ENCODE measurements around the gene SGPL1. TPM values are rescaled to one million over a fixed set of nuclear protein-coding genes. Genes with fewer than 3 reads are reported as not detected.

The SGPL1 gene
- total RNA-seq, 4 donors from 2014 or later = 12.9 to 31.0 (median 21.3) TPM

DNA sequence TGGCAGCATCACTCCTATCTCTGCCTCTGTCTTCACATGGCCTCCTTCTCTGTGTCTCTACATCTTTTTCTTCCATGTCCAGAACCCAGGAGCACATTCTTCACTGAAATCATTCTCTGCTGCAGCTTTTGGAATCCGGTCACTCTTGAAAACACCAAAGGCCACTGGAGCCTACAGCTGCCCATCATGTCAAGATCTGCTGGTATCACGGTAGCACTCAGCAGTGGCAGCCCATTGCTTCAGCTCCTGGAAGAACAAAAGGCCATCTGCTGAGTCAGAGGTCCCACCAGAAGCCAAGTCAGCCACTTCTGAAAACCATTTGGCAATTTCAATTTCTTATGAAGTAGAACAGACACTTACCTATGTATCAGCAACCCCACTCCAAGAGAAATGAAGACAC, 78.7 kb downstream of the SGPL1 start:
- Histone ChIP-seq H3K4me3 (no peak overlapping the region), H3K36me3 (no peaks in the 10 kb centered on the region), H3K4me1 (peaks cover 0 to 7% (median 1%) of the 10 kb centered on the region in 4 donors), H3K27ac (replicated peaks in 1 of 4) (no peak overlapping the region), H3K27me3 (no peaks in the 10 kb centered on the region), H3K9me3 (no peaks in the 10 kb centered on the region)
- intact Hi-C loops (cut with DNase I) = no loop called here
- WGBS = 94% methylated on average over 2 of the region's 2 CpGs
- TF ChIP-seq POLR2A (IDR thresholded peaks at IDR 0.05; ENCODE audit: low read depth) (no peak), POLR2AphosphoS5 (IDR thresholded peaks at IDR 0.05) (no peak), EP300 (IDR thresholded peaks at IDR 0.05) (no peak)
- TF ChIP-seq, protein P1, sequence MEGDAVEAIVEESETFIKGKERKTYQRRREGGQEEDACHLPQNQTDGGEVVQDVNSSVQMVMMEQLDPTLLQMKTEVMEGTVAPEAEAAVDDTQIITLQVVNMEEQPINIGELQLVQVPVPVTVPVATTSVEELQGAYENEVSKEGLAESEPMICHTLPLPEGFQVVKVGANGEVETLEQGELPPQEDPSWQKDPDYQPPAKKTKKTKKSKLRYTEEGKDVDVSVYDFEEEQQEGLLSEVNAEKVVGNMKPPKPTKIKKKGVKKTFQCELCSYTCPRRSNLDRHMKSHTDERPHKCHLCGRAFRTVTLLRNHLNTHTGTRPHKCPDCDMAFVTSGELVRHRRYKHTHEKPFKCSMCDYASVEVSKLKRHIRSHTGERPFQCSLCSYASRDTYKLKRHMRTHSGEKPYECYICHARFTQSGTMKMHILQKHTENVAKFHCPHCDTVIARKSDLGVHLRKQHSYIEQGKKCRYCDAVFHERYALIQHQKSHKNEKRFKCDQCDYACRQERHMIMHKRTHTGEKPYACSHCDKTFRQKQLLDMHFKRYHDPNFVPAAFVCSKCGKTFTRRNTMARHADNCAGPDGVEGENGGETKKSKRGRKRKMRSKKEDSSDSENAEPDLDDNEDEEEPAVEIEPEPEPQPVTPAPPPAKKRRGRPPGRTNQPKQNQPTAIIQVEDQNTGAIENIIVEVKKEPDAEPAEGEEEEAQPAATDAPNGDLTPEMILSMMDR (IDR thresholded peaks at IDR 0.05) = no peak
- no peak for DNase-seq (ENCODE audit: extremely low spot score)

DNA sequence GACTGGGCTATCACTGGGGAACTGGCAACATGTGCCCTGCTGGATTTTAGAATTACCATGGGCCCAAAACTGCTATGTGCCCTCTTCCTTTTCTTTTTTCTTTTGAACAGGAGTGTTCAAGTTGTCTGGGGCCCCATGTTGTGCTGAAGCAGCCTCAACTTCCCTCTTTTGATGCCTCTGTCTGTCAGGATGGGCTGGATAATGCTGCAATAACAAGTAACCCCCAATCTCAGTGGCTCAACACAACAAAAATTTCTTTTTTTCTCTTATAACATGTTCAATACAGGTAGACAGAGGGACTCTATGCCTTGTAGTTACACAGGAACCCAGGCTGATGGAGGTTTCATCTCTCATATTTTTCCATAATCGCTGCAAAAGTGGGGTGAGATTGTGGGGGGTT, 80.8 kb downstream of the SGPL1 start:
- Histone ChIP-seq H3K27me3 (peaks cover 0 to 5% (median 0%) of the 10 kb centered on the region in 4 donors), H3K27ac (replicated peaks in 1 of 4) (no peak overlapping the region), H3K4me3 (no peak overlapping the region), H3K9me3 (no peaks in the 10 kb centered on the region), H3K36me3 (no peaks in the 10 kb centered on the region), H3K4me1 (no peaks in the 10 kb centered on the region)
- no peak for TF ChIP-seq EP300 (IDR thresholded peaks at IDR 0.05)
- TF ChIP-seq, protein P1 (IDR thresholded peaks at IDR 0.05) = no peak
- DNase-seq (ENCODE audit: extremely low spot score) = no peak
- 100% methylated on average over 1 of the region's 1 CpG for WGBS
- intact Hi-C loops (cut with DNase I) = no loop called here

DNA sequence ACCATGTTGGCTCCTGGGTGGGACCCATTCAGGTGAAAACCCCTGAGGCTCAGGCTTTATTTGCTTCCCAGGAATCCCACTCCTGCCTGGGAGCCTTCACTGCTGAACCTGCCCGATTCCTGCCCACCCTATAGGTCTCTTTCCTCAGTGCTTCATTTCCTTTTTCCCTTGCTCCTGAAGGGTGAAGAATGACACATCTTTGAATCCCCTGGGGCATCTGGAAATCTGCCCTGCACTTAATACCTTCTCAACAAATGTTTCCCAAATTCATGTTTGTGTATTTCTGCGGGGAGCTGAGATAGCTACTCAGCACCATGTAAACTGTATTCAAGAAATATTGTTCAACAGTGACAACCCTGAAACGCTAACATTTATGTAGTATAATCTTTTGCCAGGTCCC, 82.9 kb downstream of the SGPL1 start:
- Histone ChIP-seq H3K4me1 (peaks cover 0 to 9% (median 6%) of the 10 kb centered on the region in 4 donors), H3K4me3 (no peak overlapping the region), H3K27me3 (peaks cover 0 to 8% (median 0%) of the 10 kb centered on the region in 4 donors), H3K36me3 (no peaks in the 10 kb centered on the region), H3K27ac (replicated peaks in 1 of 4) (no peak overlapping the region), H3K9me3 (no peaks in the 10 kb centered on the region)
- DNase-seq (ENCODE audit: extremely low spot score) = no peak
- no peak for TF ChIP-seq POLR2A (IDR thresholded peaks at IDR 0.05; ENCODE audit: low read depth)
- no peak for TF ChIP-seq EP300 (IDR thresholded peaks at IDR 0.05)
- TF ChIP-seq POLR2AphosphoS5 (IDR thresholded peaks at IDR 0.05) = no peak
- TF ChIP-seq, protein P1 (IDR thresholded peaks at IDR 0.05) = no peak
- intact Hi-C loops (cut with DNase I) = no loop called here
- WGBS = 83% methylated on average over 3 of the region's 3 CpGs

DNA sequence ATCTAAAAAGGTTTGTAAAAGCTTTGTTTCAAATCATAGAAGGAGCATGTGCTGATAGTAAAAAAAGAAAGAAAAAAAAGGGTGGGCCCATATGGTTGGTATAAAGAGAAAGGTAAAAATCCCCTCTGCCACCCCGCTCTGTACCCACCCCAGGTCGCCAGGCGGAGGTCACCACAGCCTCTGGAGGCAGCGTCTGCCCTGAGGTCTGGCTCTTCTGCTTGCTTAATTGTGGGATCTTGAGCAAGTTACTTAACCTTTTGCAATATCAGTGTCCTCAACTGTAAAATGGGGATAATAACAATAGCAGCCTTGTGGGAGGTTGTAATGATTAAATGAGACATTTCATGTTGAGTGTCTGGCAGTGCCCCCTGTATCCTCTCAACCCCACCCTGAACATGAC, 83.3 kb downstream of the SGPL1 start:
- Histone ChIP-seq H3K9me3 (no peaks in the 10 kb centered on the region), H3K27me3 (peaks cover 0 to 8% (median 0%) of the 10 kb centered on the region in 4 donors), H3K27ac (replicated peaks in 1 of 4) (no peak overlapping the region), H3K4me3 (no peak overlapping the region), H3K36me3 (no peaks in the 10 kb centered on the region), H3K4me1 (peaks cover 0 to 13% (median 8%) of the 10 kb centered on the region in 4 donors)
- TF ChIP-seq POLR2AphosphoS5 (IDR thresholded peaks at IDR 0.05) = no peak
- TF ChIP-seq, protein P1 (IDR thresholded peaks at IDR 0.05) = no peak
- TF ChIP-seq EP300 (IDR thresholded peaks at IDR 0.05) = no peak
- TF ChIP-seq POLR2A (IDR thresholded peaks at IDR 0.05; ENCODE audit: low read depth) = no peak
- 82% methylated on average over 4 of the region's 4 CpGs for WGBS
- intact Hi-C loops (cut with DNase I) = no loop called here
- DNase-seq (ENCODE audit: extremely low spot score) = no peak

DNA sequence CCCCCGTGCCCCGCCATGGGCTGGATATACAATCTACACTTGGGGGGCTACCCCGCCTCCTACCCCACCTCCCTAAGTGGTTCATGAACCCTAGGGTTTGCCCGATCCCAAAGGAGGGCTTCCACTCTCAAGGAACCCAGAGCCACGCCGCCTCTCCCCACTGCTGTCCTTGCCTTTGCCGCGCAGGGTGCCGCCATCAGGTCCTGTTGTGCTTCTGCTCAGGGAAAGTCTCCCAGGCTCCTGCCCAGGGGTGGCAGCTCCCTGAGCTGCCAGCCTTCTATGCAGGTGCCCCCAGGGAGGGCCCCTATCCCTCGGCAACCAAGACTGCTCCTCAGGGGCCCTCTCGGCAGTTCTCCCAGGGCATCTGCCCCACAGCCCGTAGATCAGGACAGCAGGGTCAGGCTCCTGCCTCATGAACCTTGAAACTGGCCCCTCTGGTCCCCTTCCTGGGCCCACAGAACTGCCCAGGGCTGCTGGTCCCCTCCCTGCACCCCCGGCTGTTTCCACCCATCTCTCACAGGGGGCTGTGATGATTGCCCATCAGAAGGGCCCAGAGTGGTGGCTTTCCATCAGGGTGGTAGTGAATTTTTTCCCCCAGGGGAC, 85.6 kb downstream of the SGPL1 start:
- DNase-seq (ENCODE audit: extremely low spot score) = no peak
- Histone ChIP-seq H3K36me3 (no peaks in the 10 kb centered on the region), H3K4me3 (no peak overlapping the region), H3K27me3 (peaks cover 0 to 8% (median 0%) of the 10 kb centered on the region in 4 donors), H3K4me1 (peaks cover 0 to 14% (median 9%) of the 10 kb centered on the region in 4 donors), H3K27ac (replicated peaks in 1 of 4) (no peak overlapping the region), H3K9me3 (no peaks in the 10 kb centered on the region)
- intact Hi-C loops (cut with DNase I) = no loop called here
- WGBS = 96% methylated on average over 12 of the region's 13 CpGs
- no peak for TF ChIP-seq EP300 (IDR thresholded peaks at IDR 0.05)
- TF ChIP-seq POLR2A (IDR thresholded peaks at IDR 0.05; ENCODE audit: low read depth) = no peak
- TF ChIP-seq POLR2AphosphoS5 (IDR thresholded peaks at IDR 0.05) = no peak
- TF ChIP-seq, protein P1 (IDR thresholded peaks at IDR 0.05) = no peak

Data from esophagus muscularis mucosa (tissue), 4 donors.